ENCODE results near the gene ZSCAN30. TPM values are rescaled to one million over a fixed set of nuclear protein-coding genes. Genes with fewer than 3 reads are reported as not detected.

ZSCAN30 gene
- total RNA-seq, 4 donors from 2014 or later = 8.6 to 14.2 (median 10.2) TPM

- WGBS = 96% methylated on average over 2 of the region's 2 CpGs
- intact Hi-C loops (cut with DNase I) = no loop called here
- no peak for DNase-seq (ENCODE audit: extremely low spot score)
- no peak for TF ChIP-seq EP300 (IDR thresholded peaks at IDR 0.05)
- Histone ChIP-seq H3K4me3 (no peak overlapping the region), H3K9me3 (no peaks in the 10 kb centered on the region), H3K4me1 (peaks cover 6 to 12% (median 10%) of the 10 kb centered on the region in 4 donors), H3K27ac (replicated peaks in 1 of 4) (no peak overlapping the region), H3K36me3 (peaks cover 17 to 36% (median 31%) of the 10 kb centered on the region in 4 donors), H3K27me3 (no peaks in the 10 kb centered on the region)
Observed at GRCh38 chr18:35264409-35264808, 25.6 kb downstream of the ZSCAN30 start.

GRCh38 chr18:35256947-35257346, 33.1 kb downstream of the ZSCAN30 start:
- TF ChIP-seq CTCF (IDR thresholded peaks at IDR 0.05) = no peak
- no peak for TF ChIP-seq EP300 (IDR thresholded peaks at IDR 0.05)
- no peak for TF ChIP-seq POLR2A (IDR thresholded peaks at IDR 0.05; ENCODE audit: low read depth)
- no peak for TF ChIP-seq POLR2AphosphoS5 (IDR thresholded peaks at IDR 0.05)
- 97% methylated on average over 3 of the region's 3 CpGs for WGBS
- Histone ChIP-seq H3K36me3 (peaks cover 20 to 74% (median 44%) of the 10 kb centered on the region in 4 donors), H3K9me3 (no peaks in the 10 kb centered on the region), H3K4me3 (no peak overlapping the region), H3K27me3 (no peaks in the 10 kb centered on the region), H3K27ac (replicated peaks in 1 of 4) (no peak overlapping the region), H3K4me1 (no peaks in the 10 kb centered on the region)
- no peak for DNase-seq (ENCODE audit: extremely low spot score)
- intact Hi-C loops (cut with DNase I) = no loop called here

GRCh38 chr18:35253655-35254287, 36.3 kb downstream of the ZSCAN30 start:
- intact Hi-C loops (cut with DNase I) = no loop called here
- no peaks in the 10 kb centered on the region for H3K9me3 ChIP-seq

GRCh38 chr18:35252466-35252865, 37.6 kb downstream of the ZSCAN30 start:
- no peak for TF ChIP-seq POLR2AphosphoS5 (IDR thresholded peaks at IDR 0.05)
- no peak for TF ChIP-seq POLR2A (IDR thresholded peaks at IDR 0.05; ENCODE audit: low read depth)
- no peak for TF ChIP-seq EP300 (IDR thresholded peaks at IDR 0.05)
- no peak for TF ChIP-seq CTCF (IDR thresholded peaks at IDR 0.05)
- DNase-seq (ENCODE audit: extremely low spot score) = no peak
- WGBS = 96% methylated on average over 1 of the region's 1 CpG
- Histone ChIP-seq H3K4me3 (no peak overlapping the region), H3K27me3 (no peaks in the 10 kb centered on the region), H3K9me3 (no peaks in the 10 kb centered on the region), H3K36me3 (peaks cover 26 to 80% (median 53%) of the 10 kb centered on the region in 4 donors), H3K4me1 (no peaks in the 10 kb centered on the region), H3K27ac (replicated peaks in 1 of 4) (no peak overlapping the region)
- intact Hi-C loops (cut with DNase I) = no loop called here

More at GRCh38 chr18:35253655-35254287, 36.3 kb downstream of the ZSCAN30 start:
- DNase-seq (ENCODE audit: extremely low spot score) = no peak
- H3K4me1 ChIP-seq = no peaks in the 10 kb centered on the region
- no peak overlapping the region for H3K4me3 ChIP-seq
- WGBS = 89% methylated on average over 4 of the region's 4 CpGs
- peaks cover 15 to 76% (median 46%) of the 10 kb centered on the region in 4 donors for H3K36me3 ChIP-seq
- TF ChIP-seq POLR2A (IDR thresholded peaks at IDR 0.05; ENCODE audit: low read depth) = no peak
- TF ChIP-seq POLR2AphosphoS5 (IDR thresholded peaks at IDR 0.05) = no peak
- no peak for TF ChIP-seq CTCF (IDR thresholded peaks at IDR 0.05)
- no peak for TF ChIP-seq EP300 (IDR thresholded peaks at IDR 0.05)
- H3K27me3 ChIP-seq = no peaks in the 10 kb centered on the region
- no peak overlapping the region for H3K27ac ChIP-seq (replicated peaks in 1 of 4)

- WGBS = 90% methylated on average over 6 of the region's 6 CpGs
- H3K27me3 ChIP-seq = no peaks in the 10 kb centered on the region
- TF ChIP-seq CTCF (IDR thresholded peaks at IDR 0.05) (no peak), EP300 (IDR thresholded peaks at IDR 0.05) (no peak), POLR2AphosphoS5 (IDR thresholded peaks at IDR 0.05) (no peak), POLR2A (IDR thresholded peaks at IDR 0.05; ENCODE audit: low read depth) (no peak)
- intact Hi-C loops (cut with DNase I) = loop anchor here (5.0 to 10.0 kb wide), 2 partner anchors 49 to 244 kb away; no protein-coding TSS in a partner anchor
- H3K27ac ChIP-seq (replicated peaks in 1 of 4) = no peak overlapping the region
- peaks cover 56 to 89% (median 76%) of the 10 kb centered on the region in 4 donors for H3K36me3 ChIP-seq
- H3K4me3 ChIP-seq = no peak overlapping the region
- no peak for DNase-seq (ENCODE audit: extremely low spot score)
- H3K9me3 ChIP-seq = no peaks in the 10 kb centered on the region
- H3K4me1 ChIP-seq = no peaks in the 10 kb centered on the region
Observed at GRCh38 chr18:35248429-35248828, 41.6 kb downstream of the ZSCAN30 start.

Measured in esophagus muscularis mucosa (tissue), 4 donors.